ENCODE results near the gene LDLRAD4.

The LDLRAD4 gene

GRCh38 chr18:13530033-13530878 is 311.7 kb downstream of the LDLRAD4 start:
- TF ChIP-seq CTCF (IDR thresholded peaks at IDR 0.05; ENCODE audit: insufficient read depth, low read depth, low read length, missing control alignments) = no peak
- no peak for DNase-seq (ENCODE audit: low read depth)
- H3K4me3 ChIP-seq (ENCODE audit: low read length) = no peak overlapping the region

GRCh38 chr18:13530879-13531387 is 312.4 kb downstream of the LDLRAD4 start:
- TF ChIP-seq CTCF (IDR thresholded peaks at IDR 0.05; ENCODE audit: insufficient read depth, low read depth, low read length, missing control alignments) = no peak
- DNase-seq (ENCODE audit: low read depth) = no peak
- no peak overlapping the region for H3K4me3 ChIP-seq (ENCODE audit: low read length)

GRCh38 chr18:13531681-13532325 is 313.2 kb downstream of the LDLRAD4 start:
- no peak for DNase-seq (ENCODE audit: low read depth)
- no peak overlapping the region for H3K4me3 ChIP-seq (ENCODE audit: low read length)
- no peak for TF ChIP-seq CTCF (IDR thresholded peaks at IDR 0.05; ENCODE audit: insufficient read depth, low read depth, low read length, missing control alignments)

DNA sequence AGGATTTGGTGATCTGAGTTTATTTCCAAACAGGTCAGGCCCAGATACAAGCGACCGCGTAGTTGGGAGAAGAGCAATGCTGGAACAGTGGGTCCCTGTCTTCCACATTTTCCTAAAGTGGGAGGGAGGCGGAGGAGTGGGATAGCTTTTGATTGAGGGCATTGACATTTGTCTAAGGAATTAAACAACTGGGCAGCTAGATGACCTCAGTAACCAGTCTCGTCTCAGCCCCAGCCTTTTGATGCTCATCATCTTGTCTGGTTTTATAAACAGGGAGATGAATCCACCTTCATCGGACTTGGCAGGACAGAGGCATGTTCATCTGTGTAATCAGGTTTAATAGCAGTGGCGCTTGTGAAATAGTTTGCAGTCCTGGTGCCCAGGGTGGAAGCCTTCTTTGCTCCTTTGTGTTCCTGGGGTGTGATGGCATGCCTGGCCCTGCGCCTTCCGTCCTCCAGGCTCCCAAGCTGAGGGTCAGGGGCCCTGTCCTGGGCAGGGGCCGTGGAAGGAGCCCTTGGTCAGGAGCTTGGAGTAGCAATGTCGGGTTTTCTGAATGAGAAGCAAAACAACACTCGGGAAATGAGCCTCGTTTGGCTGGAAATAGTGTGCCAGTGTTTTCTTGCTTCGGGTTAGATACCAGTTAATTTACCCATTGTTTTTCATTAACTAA is 314.0 kb downstream of the LDLRAD4 start:
- no peak for TF ChIP-seq CTCF (IDR thresholded peaks at IDR 0.05; ENCODE audit: insufficient read depth, low read depth, low read length, missing control alignments)
- H3K4me3 ChIP-seq (ENCODE audit: low read length) = no peak overlapping the region
- DNase-seq (ENCODE audit: low read depth) = no peak

DNA sequence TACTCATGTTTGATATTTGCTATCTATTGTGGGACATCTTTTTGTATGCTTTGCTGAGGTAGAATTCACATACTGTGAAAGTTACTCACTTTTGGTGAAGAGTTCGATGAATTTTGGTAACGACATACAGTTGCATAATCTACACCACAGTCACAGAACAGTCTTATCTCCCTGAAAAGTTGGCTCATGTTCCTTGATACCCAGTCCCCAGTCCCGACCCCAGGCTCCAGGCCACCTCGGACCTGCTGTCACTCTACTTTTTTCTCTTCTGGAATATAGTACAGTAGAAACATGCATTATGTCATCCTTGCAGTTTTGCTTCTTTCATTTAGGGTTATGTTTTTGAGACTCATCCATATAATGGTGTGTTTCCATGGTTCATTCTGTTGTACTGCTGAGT is 316.1 kb downstream of the LDLRAD4 start:
- no peak for TF ChIP-seq CTCF (IDR thresholded peaks at IDR 0.05; ENCODE audit: insufficient read depth, low read depth, low read length, missing control alignments)
- H3K4me3 ChIP-seq (ENCODE audit: low read length) = no peak overlapping the region
- DNase-seq (ENCODE audit: low read depth) = no peak

GRCh38 chr18:13536578-13536977 is 318.0 kb downstream of the LDLRAD4 start:
- no peak for DNase-seq (ENCODE audit: low read depth)
- H3K4me3 ChIP-seq (ENCODE audit: low read length) = no peak overlapping the region
- TF ChIP-seq CTCF (IDR thresholded peaks at IDR 0.05; ENCODE audit: insufficient read depth, low read depth, low read length, missing control alignments) = no peak

All from epithelial cell of esophagus (primary cell).